GM21737 (cell line): ENCODE data around the gene DCUN1D5.

Source experiments
- ATAC-seq: cut with Tn5 transposase; IDR thresholded peaks from one replicate; pipeline ENCODE4 v1.9.1; 2021; ENCODE audit warnings: mild to moderate bottlenecking, moderate library complexity; ENCODE audit not compliant: unreplicated experiment

The DCUN1D5 gene

DNA sequence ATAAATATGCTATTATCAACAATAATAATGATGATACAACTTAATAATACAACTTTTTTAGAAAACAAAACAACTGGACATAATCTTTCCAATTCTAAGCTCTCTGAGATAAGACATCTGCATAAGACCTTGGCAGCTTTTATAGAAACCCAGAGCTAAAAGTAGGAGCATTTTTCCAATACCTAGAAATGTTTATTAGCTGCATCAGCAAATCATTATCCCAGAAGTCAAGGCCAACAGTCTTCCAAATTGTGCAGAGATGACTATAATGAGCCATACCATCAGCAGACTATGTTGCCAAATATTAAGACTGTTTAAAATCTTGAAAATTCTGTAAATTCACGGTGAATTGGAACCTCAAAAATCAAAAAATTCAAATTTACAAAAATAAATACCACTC is 30.3 kb downstream of the DCUN1D5 start:
- ATAC-seq, result no peak

DNA sequence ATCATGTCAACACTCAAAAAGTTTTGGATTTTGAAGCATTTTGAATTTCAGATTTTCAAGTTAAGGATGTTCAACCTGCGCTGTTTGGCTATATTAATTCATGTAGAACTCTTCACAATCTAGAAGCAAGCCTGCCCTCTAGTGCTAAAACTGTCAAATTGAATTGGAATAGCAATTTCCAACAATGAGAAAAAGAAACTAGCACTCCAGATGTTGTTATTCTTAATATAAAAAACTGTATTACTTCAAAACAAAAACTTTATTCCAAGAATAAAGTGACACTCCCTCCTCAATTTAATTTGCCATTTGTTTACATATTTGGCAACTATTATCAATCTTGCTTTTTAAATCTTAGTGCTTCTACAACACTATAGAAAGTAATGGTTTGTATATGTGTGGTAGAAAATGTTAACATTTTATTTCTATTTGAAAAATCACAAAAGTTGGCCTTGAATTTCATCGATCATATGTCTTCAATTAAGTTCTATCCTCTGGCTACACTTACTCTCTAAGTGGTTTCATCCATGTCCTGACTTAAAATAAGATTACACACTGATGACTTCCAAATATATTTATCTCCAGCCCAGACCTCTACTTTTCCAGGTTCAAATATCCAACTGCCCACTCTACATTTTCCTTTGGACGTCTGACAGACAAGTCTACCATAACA is 36.6 kb downstream of the DCUN1D5 start:
- no peak for ATAC-seq

DNA sequence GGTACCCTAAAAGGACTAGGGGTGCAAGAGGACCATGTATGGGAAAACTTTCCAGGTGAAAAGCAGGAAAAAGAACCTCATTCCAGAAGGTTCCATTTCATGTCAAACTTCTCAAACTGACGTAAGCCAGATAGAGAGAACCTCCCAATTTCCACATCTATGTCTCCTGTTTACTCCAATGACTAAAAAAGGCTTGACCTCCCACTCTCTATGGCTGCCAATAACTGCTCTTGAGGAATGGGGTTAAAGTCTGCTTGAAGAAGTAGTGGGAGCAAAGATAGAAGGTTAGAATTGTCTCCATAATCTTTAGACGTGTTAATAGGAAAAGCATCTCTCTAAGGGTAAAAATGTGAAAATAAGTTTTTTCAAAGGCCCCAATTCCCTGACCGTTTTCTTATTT is 38.0 kb downstream of the DCUN1D5 start:
- ATAC-seq, result no peak

DNA sequence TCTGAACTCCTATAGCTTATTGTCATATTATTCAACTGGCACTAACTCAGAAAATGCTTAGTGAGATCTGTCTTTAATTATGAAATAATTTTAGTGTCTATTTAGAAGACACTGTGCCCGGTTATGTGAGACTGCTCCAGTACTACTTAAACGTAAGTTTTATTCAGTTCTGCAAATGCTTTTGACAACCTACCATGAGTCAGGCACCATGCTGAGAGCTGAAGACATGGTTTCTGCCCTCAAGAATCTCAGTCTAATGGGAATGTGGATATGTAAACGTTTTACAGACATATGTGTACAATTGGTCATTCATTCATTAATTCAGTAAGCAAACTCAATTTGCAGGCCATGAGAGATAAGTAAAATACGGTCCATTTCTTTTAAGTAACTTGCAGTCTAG is 40.0 kb downstream of the DCUN1D5 start:
- no peak for ATAC-seq

DNA sequence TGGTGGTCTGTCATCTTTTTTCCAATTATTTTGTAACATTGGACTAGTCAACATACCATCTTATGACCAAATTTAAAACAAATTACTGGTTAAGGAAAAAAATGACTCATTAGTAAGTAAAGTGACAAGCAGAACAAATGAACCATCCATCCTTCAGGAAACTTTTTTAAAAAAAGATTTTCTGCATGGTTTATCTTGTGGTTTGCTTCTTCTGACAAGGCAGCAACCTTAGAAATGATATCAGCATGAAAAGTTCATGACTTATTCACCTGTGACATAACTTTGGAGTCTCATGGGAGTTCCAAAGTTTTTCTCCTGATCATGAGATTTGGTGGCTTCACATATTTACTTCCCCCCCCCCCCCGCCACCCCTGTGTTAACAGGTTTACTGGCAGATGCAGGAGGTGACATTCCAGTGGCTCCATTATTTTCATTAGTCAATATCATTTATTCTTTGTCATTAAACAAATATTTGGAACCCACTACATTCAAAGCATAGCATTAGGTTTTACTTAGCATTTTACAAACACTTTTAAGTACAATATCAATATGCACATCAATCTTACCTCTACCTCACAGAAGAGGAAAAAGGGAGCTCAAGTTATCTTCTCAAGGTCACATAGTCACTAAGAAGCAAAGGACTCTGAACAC is 40.7 kb downstream of the DCUN1D5 start:
- no peak for ATAC-seq

DNA sequence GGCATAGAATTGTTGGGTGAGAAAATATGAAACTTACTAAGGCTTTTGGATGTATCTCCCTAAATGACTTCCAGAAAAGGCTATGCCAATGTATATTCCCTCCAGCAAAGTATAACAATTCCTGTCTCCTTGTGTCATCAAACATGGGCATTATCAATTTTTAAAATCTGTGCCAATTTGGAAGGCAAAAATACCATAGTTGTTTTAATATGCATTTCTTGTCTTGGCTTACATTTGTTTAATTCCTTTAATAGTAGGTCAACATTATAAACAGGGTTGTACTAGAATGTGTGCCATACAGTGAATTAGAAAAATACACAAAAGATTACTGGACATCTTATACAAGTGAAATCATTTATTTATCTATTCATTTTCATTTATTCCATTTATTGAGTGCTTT is 41.6 kb downstream of the DCUN1D5 start:
- ATAC-seq, result no peak

DNA sequence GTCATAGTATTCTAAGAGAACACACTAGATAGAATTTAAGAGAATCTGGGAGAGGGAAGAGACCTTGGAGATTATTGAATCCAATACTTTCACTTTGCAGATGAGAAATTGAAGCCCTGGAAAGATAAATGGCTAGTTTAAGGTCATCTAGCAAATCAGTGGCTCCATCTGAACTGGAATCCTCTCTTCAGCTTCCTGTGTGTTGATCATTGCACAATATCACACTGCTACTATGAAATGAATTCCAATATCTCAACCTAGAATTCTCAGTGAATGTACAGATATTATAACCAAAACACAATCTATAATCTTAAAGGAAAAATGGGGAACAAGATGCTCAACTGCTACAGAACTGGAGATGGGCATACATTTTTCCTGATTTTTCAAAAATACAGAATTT is 44.1 kb downstream of the DCUN1D5 start:
- ATAC-seq, result no peak

DNA sequence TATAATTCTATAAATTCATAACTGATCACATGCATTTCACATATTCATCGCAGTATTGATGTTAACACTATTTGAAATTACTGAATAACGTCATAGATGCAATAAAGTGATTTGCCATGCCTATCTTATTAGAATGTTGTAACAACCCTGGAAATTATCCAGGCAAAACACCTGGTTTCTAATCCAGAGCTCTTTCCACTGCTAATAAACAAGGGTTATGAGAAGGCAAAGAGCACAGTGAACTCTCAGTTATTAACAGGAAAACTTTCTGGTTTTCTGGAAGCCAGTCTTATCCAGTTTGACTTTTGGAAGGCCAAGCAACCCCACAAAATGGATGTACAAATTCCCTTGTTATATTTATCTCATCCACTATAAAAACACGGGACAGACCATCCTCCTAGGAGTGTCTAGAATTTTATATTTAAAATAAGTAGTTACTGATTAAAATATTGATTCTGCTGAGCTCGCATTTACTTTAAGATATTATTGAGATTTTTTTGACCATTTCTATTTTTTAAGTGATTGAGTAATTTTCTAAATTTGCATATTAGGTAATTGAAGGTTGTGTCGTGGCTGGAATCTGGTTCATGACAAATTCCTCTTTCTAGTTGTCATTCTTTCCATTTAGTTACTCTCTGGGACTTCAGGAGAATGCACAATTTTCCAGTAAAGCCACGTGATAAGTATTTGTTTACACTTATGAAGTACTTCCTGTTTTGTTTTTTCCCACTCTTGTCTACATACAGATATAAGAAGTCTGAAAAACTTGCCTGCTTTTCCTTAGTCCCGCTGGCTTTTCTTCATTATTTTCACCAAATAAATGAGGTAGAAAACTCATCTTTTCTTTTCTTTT is 47.9 kb downstream of the DCUN1D5 start:
- no peak for ATAC-seq

DNA sequence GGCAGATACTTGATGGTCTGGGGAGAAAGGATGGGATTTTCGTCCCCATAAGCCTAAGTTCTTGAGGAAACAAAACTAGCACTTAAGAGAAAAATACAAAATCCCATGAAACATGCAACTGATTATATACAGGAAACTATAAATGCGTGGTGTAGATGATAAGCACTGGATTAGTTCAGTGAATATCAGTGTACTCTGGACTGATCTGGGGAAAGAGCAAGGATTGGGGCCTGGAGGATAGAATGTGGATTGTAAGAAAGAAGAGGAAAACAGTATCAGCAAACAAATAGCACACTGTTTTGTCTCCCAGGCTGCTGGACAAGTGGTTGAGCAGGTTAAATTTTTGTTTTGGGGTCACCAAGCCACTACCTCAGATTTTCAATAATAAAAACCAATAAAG is 49.8 kb downstream of the DCUN1D5 start:
- ATAC-seq, result no peak

DNA sequence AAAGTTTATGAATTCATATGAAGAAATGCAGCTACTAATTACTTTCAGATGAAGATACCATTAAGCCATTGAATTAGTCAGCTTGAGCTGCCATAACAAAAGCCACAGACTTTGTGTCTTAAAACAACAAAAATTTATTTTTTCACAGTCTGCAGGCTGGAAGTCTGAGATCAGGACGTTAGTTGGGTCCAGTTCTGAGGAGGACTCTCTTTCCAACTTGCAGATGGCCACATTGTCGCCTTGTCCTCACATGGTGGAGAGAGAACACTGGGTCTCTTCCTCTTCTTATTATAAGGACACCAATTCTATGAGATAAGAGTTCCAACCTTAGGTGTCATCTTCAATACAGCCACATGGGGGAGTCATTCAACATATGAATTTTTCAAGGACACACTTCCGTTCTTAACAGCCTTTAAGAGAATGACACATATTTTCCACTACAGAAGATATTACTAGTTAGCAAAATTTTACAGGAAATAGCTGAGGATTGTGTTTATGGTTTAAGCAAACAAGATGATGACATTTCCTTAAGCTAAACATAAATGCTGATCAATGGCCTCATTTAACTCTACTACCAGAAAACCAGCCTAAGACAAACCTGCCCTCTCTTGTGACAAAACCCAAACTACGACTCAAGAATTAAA is 56.0 kb downstream of the DCUN1D5 start:
- peak; percentile 90 for ATAC-seq

DNA sequence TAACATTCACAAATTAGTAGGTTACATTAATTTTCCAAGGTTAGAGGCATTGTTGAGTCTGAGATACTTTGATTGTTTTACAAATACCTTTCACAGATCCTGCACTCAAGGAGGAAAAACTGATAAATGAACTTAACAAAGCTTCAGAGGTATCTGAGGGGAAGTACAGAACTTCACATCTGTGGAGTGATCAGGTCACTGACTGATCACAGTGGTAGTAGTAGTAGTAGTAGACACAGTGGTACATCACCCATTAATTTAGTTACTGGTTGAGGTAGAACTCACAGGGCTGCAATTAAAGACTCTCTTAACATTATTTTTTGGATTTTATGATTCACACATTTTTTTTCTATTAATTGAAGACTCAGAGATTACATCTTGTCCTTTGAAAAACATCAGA is 56.7 kb downstream of the DCUN1D5 start:
- ATAC-seq, result no peak

DNA sequence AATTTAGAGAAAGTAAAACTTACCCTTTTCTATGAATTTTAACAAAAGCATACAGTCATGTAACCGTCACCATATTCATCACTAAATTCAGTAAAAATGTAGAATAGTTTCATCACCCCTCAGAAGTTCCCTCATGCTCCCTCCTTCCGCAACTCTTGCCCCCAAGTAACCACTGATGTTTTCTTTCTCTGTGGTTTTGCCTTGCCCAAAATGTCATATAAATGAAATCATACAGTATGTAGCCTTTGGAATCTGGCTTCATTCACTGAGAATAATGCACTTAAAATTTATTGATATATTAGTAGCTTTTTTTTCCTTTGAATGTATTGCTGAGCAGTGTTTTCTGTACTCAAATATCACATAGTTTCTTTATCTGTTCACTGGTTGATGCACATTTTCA is 60.1 kb downstream of the DCUN1D5 start:
- ATAC-seq, result no peak

DNA sequence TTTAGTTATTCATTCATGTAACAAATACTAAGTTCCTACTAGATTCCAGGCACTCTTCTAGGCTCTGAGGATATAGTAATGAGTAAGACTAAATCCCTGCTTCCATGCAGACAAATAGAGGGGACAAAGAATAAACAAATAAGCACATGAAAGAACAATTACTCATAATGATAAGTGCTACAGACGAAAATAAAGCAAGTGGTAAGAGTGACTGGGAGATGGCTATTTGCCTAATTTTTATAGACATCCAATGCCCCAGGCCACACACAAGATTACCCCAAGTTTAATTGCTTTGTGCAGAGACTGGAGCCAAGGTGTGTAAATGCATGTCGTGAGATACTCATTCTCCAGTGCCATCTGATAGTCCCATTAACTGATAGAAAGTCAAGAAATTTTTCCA is 62.6 kb downstream of the DCUN1D5 start:
- ATAC-seq, result no peak

DNA sequence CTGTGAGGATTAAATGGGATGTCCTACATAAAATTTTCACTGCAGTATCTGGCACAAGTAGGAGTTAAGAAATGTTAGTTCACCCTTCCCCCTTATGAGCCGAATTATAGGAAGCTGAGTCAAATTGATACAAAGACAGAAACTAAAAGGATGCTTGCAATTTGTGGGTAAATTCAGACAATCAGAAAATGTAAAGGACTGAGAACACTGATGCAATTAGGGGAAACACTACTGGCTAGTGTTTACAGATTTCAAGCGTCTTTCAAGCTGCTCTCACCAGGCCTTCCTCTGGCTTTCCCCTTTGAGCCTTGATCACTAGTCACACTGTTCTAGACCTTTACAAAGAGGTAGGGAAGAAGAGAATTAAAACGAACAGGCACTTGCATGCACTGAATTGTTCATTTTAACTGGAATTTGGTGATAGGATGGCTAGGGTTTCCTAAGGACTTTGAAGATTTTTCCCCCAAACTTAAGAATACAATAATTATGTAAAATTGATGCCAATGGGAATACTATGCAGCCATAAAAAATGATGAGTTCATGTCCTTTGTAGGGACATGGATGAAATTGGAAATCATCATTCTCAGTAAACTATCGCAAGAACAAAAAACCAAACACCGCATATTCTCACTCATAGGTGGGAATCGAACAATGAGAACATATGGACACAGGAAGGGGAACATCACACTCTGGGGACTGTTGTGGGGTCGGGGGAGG is 63.5 kb downstream of the DCUN1D5 start:
- ATAC-seq, result peak; percentile 90

DNA sequence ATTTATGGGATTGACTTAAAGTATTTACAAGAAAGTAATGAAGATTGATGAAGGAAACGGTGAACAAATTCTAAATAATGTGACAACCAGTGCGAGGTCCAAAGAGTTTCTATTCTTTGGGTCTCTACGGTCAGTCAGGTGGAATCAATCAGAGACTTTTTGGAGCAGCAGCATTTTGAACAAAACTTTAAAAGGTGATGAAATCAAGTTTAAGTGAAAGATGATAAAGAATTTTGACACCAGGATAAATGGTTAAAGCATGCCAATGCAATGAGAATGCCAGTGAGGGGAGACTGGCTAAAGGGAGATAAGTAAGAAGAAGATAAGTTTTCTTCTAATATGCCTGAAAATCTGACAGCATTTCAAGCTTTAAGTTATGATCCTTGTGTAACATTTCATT is 67.9 kb downstream of the DCUN1D5 start:
- no peak for ATAC-seq

DNA sequence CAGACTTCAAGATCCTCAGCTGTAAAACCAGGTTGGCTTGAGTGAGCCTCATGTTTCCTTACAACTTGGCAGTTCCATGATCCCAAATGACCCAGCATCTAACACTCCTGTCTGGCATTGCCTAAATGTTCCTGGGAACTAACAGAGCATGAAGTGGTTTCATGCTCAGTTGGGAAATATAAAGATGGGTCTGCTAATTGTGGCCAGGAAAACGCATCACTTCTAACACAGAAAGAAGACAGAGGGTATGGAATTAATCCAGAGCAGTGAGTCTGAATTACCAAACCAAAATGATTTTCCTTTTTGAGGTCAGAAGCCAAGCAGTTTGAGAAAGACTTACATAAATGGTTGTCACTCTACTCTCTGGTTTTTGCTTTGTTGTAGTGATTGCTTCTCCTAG is 75.9 kb downstream of the DCUN1D5 start:
- no peak for ATAC-seq

DNA sequence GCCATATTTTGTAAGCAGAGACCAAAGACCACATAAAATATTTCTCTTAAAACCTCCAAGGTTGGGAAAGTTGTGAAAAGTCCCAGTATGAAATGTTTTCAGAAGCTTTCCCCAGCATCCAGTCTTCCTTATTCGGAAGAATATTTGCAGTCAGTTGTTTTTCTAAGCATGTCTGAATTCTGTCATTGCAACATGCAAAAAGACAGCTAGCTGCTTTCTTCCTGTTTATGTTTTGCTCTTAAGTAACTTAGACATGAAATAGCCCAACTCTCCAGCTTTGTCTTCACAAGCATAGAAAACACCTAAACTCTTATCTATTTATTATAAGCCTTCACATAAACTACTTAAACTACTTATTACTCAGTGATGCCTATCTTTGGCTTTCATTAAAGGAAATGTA is 78.5 kb downstream of the DCUN1D5 start:
- no peak for ATAC-seq
